Esophagus mucosa (tissue), 1 donor: ENCODE measurements around the gene PADI6. TPM values are rescaled to one million over a fixed set of nuclear protein-coding genes. Genes with fewer than 3 reads are reported as not detected.
"Not testable (repeated sequence)": the region's sequence is repeated elsewhere in the genome, so short reads cannot be mapped to it uniquely, and the experiment has no call there.

Experiments used
- ATAC-seq: fragments of 200-7000 bp; cut with Tn5 transposase; one replicate; pipeline ENCODE4 v1.9.1; 2020
- total RNA-seq: library from RNA; stranded (reverse); gene quantifications from one replicate; pipeline ENCODE4 v1.2.4, GENCODE V29; 2023
- donor health status: DM: yes; HTN: yes; CAD: no.

The PADI6 gene
- total RNA-seq, 1 donor from 2014 or later = not detected

GRCh38 chr1:17405898-17406759 is 34.1 kb downstream of the PADI6 start:
- peak; percentile 71 for ATAC-seq

- ATAC-seq = not testable (repeated sequence)
Observed at GRCh38 chr1:17406760-17407475, 34.9 kb downstream of the PADI6 start.

- ATAC-seq = not testable (repeated sequence)
Observed at GRCh38 chr1:17407786-17408514, 36.0 kb downstream of the PADI6 start.

GRCh38 chr1:17409391-17409811 is 37.4 kb downstream of the PADI6 start:
- no peak for ATAC-seq

GRCh38 chr1:17412093-17412870 is 40.3 kb downstream of the PADI6 start:
- ATAC-seq = peak; percentile 73

- ATAC-seq = no peak
Observed at GRCh38 chr1:17414022-17414421, 42.0 kb downstream of the PADI6 start.

- ATAC-seq = no peak
Observed at GRCh38 chr1:17416389-17416788, 44.4 kb downstream of the PADI6 start.

- ATAC-seq = peak; percentile 68
Observed at GRCh38 chr1:17419626-17420328, 47.8 kb downstream of the PADI6 start.

- no peak for ATAC-seq
Observed at GRCh38 chr1:17420391-17420918, 48.5 kb downstream of the PADI6 start.

GRCh38 chr1:17422461-17422860 is 50.5 kb downstream of the PADI6 start:
- ATAC-seq = no peak

- ATAC-seq = no peak
Observed at GRCh38 chr1:17423781-17424245, 51.8 kb downstream of the PADI6 start.

GRCh38 chr1:17425806-17426600 is 54.0 kb downstream of the PADI6 start:
- ATAC-seq = no peak

GRCh38 chr1:17427696-17428660 is 56.0 kb downstream of the PADI6 start:
- no peak for ATAC-seq

GRCh38 chr1:17429183-17429582 is 57.2 kb downstream of the PADI6 start:
- no peak for ATAC-seq

GRCh38 chr1:17432412-17432811 is 60.4 kb downstream of the PADI6 start:
- no peak for ATAC-seq

- ATAC-seq = no peak
Observed at GRCh38 chr1:17433261-17433660, 61.3 kb downstream of the PADI6 start.

GRCh38 chr1:17434016-17434415 is 62.0 kb downstream of the PADI6 start:
- ATAC-seq = no peak

GRCh38 chr1:17434601-17435000 is 62.6 kb downstream of the PADI6 start:
- no peak for ATAC-seq
